ENCODE measurements around the gene CBFA2T3.

CBFA2T3 gene

GRCh38 chr16:88963583-88963982 lies 13.4 kb downstream of the CBFA2T3 start:
- no peak for TF ChIP-seq CTCF (IDR thresholded peaks at IDR 0.05; ENCODE audit: control insufficient read depth, extremely low read depth, insufficient read depth)
- H3K4me3 ChIP-seq (ENCODE audit: low read depth, low read length), result no peak overlapping the region
- no peak for DNase-seq (ENCODE audit: low read depth)

GRCh38 chr16:88962478-88963152 lies 14.4 kb downstream of the CBFA2T3 start:
- no peak overlapping the region for H3K4me3 ChIP-seq (ENCODE audit: low read depth, low read length)
- DNase-seq (ENCODE audit: low read depth), result no peak
- TF ChIP-seq CTCF (IDR thresholded peaks at IDR 0.05; ENCODE audit: control insufficient read depth, extremely low read depth, insufficient read depth), result no peak

DNA sequence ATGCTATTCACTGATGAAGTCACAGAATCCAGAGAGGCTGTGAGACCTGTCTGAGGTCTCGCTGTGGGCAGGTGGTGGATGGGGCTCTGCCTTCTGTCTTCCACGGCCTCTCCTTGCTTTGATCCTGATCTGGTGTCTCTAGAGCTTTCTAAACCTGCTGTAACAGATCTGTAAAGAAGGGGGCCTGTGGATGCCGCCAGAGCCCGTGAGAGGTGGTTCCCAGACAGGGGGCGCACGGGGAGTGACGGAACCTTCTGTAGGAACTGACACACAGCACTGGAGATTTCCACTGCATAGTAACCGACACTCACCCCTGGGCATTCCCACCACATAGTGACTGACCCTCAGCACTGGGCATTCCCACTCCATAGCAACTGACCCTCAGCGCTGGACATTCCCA lies 16.0 kb downstream of the CBFA2T3 start:
- DNase-seq (ENCODE audit: low read depth), result no peak
- TF ChIP-seq CTCF (IDR thresholded peaks at IDR 0.05; ENCODE audit: control insufficient read depth, extremely low read depth, insufficient read depth), result no peak
- H3K4me3 ChIP-seq (ENCODE audit: low read depth, low read length), result no peak overlapping the region

- no peak overlapping the region for H3K4me3 ChIP-seq (ENCODE audit: low read depth, low read length)
- DNase-seq (ENCODE audit: low read depth), result no peak
- no peak for TF ChIP-seq CTCF (IDR thresholded peaks at IDR 0.05; ENCODE audit: control insufficient read depth, extremely low read depth, insufficient read depth)
Measured at GRCh38 chr16:88960516-88960915, 16.5 kb downstream of the CBFA2T3 start.

- TF ChIP-seq CTCF (IDR thresholded peaks at IDR 0.05; ENCODE audit: control insufficient read depth, extremely low read depth, insufficient read depth), result no peak
Measured at GRCh38 chr16:88959022-88959421, 18.0 kb downstream of the CBFA2T3 start.

GRCh38 chr16:88957887-88958577 lies 19.0 kb downstream of the CBFA2T3 start:
- no peak for TF ChIP-seq CTCF (IDR thresholded peaks at IDR 0.05; ENCODE audit: control insufficient read depth, extremely low read depth, insufficient read depth)
- no peak for DNase-seq (ENCODE audit: low read depth)
- no peak overlapping the region for H3K4me3 ChIP-seq (ENCODE audit: low read depth, low read length)

More at GRCh38 chr16:88959022-88959421, 18.0 kb downstream of the CBFA2T3 start:
- H3K4me3 ChIP-seq (ENCODE audit: low read depth, low read length), result no peak overlapping the region
- DNase-seq (ENCODE audit: low read depth), result no peak

GRCh38 chr16:88957433-88957767 lies 19.6 kb downstream of the CBFA2T3 start:
- no peak overlapping the region for H3K4me3 ChIP-seq (ENCODE audit: low read depth, low read length)
- TF ChIP-seq CTCF (IDR thresholded peaks at IDR 0.05; ENCODE audit: control insufficient read depth, extremely low read depth, insufficient read depth), result no peak
- DNase-seq (ENCODE audit: low read depth), result no peak

Data from LNCaP clone FGC (cell line).